Measurements from ENCODE around the gene KDELR3.

Gene KDELR3

DNA sequence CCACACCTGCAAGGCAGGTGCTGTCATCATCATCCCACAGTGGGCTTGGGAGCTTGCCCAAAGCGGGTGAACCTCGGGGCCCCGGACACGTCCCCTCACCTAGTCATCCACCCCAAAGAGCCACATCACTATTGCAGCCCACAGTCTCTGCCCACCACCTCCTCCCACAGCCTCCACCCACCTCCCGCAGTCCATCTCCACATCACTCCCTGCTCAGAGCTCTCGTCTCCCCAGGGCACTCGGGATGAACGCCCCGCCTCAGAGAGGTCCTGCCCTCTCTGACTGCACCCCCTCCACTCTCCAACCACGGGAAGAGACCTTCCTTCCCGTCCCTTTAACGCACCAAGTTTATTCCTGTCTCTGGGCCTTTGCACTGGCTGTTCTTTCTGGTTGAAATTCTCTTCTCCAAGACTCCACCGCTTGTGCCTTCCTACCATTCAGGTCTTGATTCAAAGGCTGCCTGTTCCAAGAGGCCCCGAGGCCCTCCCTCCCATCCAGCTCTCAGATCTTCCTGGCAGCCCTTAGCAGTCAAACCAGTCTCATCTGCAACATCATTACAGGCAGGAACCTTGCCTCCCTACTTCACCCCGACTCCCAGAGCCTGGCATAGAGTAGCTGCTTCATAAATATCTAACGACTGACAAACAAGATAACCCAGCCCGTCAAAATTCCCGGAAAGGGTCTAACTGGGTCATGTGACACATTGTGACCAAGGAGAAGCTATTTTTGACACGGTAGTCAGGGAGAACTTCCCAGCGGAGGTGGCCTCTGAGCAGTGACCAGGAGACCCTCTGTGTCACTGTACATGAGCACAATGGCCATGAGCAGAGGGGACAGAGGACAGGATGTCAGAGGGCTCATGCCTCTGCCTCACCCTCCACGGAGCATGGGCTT is 24.0 kb upstream of the KDELR3 start:
- H3K9me3 ChIP-seq (ENCODE audit: severe bottlenecking) = no peaks in the 10 kb centered on the region
- H3K4me3 ChIP-seq (ENCODE audit: severe bottlenecking) = no peak overlapping the region
- TF ChIP-seq, protein P1, sequence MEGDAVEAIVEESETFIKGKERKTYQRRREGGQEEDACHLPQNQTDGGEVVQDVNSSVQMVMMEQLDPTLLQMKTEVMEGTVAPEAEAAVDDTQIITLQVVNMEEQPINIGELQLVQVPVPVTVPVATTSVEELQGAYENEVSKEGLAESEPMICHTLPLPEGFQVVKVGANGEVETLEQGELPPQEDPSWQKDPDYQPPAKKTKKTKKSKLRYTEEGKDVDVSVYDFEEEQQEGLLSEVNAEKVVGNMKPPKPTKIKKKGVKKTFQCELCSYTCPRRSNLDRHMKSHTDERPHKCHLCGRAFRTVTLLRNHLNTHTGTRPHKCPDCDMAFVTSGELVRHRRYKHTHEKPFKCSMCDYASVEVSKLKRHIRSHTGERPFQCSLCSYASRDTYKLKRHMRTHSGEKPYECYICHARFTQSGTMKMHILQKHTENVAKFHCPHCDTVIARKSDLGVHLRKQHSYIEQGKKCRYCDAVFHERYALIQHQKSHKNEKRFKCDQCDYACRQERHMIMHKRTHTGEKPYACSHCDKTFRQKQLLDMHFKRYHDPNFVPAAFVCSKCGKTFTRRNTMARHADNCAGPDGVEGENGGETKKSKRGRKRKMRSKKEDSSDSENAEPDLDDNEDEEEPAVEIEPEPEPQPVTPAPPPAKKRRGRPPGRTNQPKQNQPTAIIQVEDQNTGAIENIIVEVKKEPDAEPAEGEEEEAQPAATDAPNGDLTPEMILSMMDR (IDR thresholded peaks at IDR 0.05; ENCODE audit: poor library complexity, severe bottlenecking) = no peak
- no peak overlapping the region for H3K27ac ChIP-seq (ENCODE audit: poor library complexity, severe bottlenecking)
- no peaks in the 10 kb centered on the region for H3K4me1 ChIP-seq (ENCODE audit: insufficient read depth, poor library complexity, severe bottlenecking)
- H3K36me3 ChIP-seq (ENCODE audit: low read depth) = no peaks in the 10 kb centered on the region
- H3K27me3 ChIP-seq (ENCODE audit: insufficient read depth, poor library complexity, severe bottlenecking) = no peaks in the 10 kb centered on the region
- no peak for DNase-seq (ENCODE audit: low spot score)
- no peak for ATAC-seq (ENCODE audit: low read depth)

DNA sequence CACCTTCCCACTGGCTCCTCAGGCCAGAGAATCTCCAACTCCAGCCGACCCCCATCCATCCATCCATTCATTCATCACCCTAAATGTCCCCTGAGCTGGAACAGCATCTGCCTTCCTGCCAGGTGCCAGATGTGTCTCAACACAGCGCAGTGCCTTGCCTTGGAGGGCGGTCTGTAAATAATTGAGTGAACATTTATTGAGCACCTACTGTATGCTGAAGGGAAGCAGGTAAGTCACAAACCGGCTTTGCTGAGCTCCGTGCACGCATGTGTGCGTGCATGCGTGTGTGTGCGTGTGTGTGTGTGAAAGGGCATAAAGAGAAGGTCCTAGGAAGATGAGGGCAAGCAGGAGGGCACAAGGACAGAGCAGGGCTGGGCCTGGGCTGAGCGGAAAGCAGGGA is 23.1 kb upstream of the KDELR3 start:
- ATAC-seq (ENCODE audit: low read depth) (no peak), DNase-seq (ENCODE audit: low spot score) (no peak)
- no peaks in the 10 kb centered on the region for H3K27me3 ChIP-seq (ENCODE audit: insufficient read depth, poor library complexity, severe bottlenecking)
- H3K27ac ChIP-seq (ENCODE audit: poor library complexity, severe bottlenecking) = no peak overlapping the region
- no peaks in the 10 kb centered on the region for H3K4me1 ChIP-seq (ENCODE audit: insufficient read depth, poor library complexity, severe bottlenecking)
- H3K36me3 ChIP-seq (ENCODE audit: low read depth) = no peaks in the 10 kb centered on the region
- H3K4me3 ChIP-seq (ENCODE audit: severe bottlenecking) = no peak overlapping the region
- H3K9me3 ChIP-seq (ENCODE audit: severe bottlenecking) = no peaks in the 10 kb centered on the region
- TF ChIP-seq, protein P1 (IDR thresholded peaks at IDR 0.05; ENCODE audit: poor library complexity, severe bottlenecking) = no peak

DNA sequence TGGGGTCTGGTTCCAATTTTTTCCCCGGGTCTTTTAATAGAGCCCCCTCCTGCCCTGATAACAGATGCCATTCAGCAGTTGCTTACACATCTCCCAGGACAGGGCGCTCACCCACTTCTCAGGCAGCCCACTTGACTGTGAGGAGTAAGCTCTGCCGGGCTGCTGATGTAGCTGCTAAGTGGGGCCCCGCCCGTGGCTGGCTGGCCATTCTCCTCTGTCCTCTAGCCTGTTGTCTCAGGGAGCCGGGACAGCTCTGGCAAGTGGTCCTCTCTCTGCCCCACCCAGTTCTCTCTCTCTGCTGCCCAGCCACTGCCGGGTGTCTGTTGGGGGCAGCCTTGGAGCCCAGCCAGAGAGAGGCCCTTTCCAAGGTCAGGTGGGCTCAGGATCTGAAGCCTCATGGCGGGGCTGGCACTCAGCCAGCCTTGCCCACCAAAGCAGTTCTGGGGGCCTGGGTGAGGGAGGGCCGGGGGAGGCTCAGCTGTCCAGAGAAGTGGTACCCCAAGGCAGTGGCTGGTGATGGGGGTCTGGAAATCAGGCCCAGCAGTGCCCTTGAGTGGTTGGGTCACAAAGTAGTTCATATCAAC is 21.8 kb upstream of the KDELR3 start:
- Histone ChIP-seq H3K4me3 (ENCODE audit: severe bottlenecking) (no peak overlapping the region), H3K27me3 (ENCODE audit: insufficient read depth, poor library complexity, severe bottlenecking) (peaks cover 1% of the 10 kb centered on the region), H3K36me3 (ENCODE audit: low read depth) (no peaks in the 10 kb centered on the region), H3K4me1 (ENCODE audit: insufficient read depth, poor library complexity, severe bottlenecking) (no peaks in the 10 kb centered on the region), H3K9me3 (ENCODE audit: severe bottlenecking) (no peaks in the 10 kb centered on the region), H3K27ac (ENCODE audit: poor library complexity, severe bottlenecking) (no peak overlapping the region)
- no peak for DNase-seq (ENCODE audit: low spot score)
- TF ChIP-seq, protein P1 (IDR thresholded peaks at IDR 0.05; ENCODE audit: poor library complexity, severe bottlenecking) = no peak
- no peak for ATAC-seq (ENCODE audit: low read depth)

DNA sequence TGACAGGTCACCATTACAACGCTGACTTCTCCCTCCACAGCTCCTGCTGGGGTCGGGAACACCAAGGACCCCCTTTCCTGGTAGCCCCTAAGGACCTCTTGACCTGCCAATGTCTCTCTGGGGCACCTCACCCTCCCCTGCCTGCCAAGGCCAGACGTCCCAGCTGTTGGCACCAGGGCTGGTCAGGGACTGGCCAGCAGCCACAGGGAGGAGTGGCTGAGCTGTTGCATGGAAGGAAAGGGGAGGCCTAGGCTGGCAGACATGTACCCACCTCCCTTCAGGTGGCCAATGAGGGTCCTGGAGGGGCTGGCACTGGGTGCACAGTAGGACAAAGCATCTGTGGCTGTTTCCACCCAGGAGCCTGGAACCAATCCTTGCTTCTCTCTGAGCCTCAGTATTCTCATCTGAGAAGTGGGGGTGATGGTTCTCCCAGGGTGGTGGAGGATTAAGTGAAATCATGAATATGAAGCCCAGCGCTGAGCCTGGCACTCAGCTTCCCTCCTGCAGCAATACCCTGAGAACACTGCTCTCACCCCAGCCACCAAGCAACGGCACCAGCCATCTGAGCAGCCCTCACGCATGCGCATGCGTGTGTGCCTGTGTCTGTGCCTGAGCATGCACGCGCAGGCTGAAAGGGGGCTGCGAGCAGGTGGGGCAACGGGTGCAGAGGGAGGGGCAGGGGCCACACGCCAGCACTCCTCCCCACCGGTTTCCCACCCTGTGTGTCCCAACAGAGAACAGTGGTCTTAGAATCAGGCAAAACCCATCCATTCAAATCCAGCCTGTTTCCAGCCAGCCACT is 18.8 kb upstream of the KDELR3 start:
- H3K4me1 ChIP-seq (ENCODE audit: insufficient read depth, poor library complexity, severe bottlenecking) = no peaks in the 10 kb centered on the region
- H3K9me3 ChIP-seq (ENCODE audit: severe bottlenecking) = no peaks in the 10 kb centered on the region
- ATAC-seq (ENCODE audit: low read depth) = no peak
- no peaks in the 10 kb centered on the region for H3K36me3 ChIP-seq (ENCODE audit: low read depth)
- TF ChIP-seq, protein P1 (IDR thresholded peaks at IDR 0.05; ENCODE audit: poor library complexity, severe bottlenecking) = no peak
- H3K4me3 ChIP-seq (ENCODE audit: severe bottlenecking) = no peak overlapping the region
- no peak overlapping the region for H3K27ac ChIP-seq (ENCODE audit: poor library complexity, severe bottlenecking)
- no peak for DNase-seq (ENCODE audit: low spot score)
- H3K27me3 ChIP-seq (ENCODE audit: insufficient read depth, poor library complexity, severe bottlenecking) = peaks cover 15% of the 10 kb centered on the region
